HepG2 (cell line): ENCODE data around the gene CDK11A. TPM values are rescaled to one million over a fixed set of nuclear protein-coding genes. Genes with fewer than 3 reads are reported as not detected.
"Not testable (repeated sequence)": the region's sequence is repeated elsewhere in the genome, so short reads cannot be mapped to it uniquely, and the experiment has no call there.

ENCODE experiments used
- ATAC-seq: fragments of 200-7000 bp; cut with Tn5 transposase; 3 replicates; pipeline ENCODE4 v1.9.1; 2020; ENCODE audit warnings: mild to moderate bottlenecking, moderate library complexity
- BruUV-seq: library from RNA; stranded (reverse); fragments of 400-500 nt; replicated peaks from 2 replicates; lab custom pipeline; 2021; lab: Mats Ljungman, UMichigan
- CTCF ChIA-PET: fragments of 300-600 bp; formaldehyde crosslinking; extraction: SDS; loops from one replicate; lab custom pipeline; 2021; ENCODE audit warnings: low total read pairs, inconsistent platforms, low intra/inter-chr PET ratio; lab: Yijun Ruan, JAX
- POLR2A ChIA-PET: fragments of 350-600 bp; sonication (Branson Sonifier 250); formaldehyde crosslinking; loops from one replicate; lab custom pipeline; 2020; ENCODE audit warnings: antibody characterized with exemption, inconsistent platforms; lab: Yijun Ruan, JAX
- DNase-seq: peaks from one replicate; pipeline ENCODE4 v3.0.0-alpha.2; 2015; ENCODE audit warnings: low spot score
- FAIRE-seq: peaks from 3 replicates; lab custom pipeline; 2011; peaks lifted over from hg19 to GRCh38; lab: Jason Lieb, UNC
- H2AFZ ChIP-seq: one replicate; pipeline ENCODE4 v1.6.1; 2011; ENCODE audit warnings: low read length, inconsistent platforms
- H3K27ac ChIP-seq: fragments of 300-600 bp; 3 replicates; pipeline ENCODE4 v1.8.0; 2011; ENCODE audit warnings: mixed run types, mild to moderate bottlenecking, mixed read lengths, low read length, inconsistent platforms; ENCODE audit not compliant: insufficient read depth; ENCODE audit errors: extremely low read length
- H3K27me3 ChIP-seq, 2 experiments: fragments of 200-600 bp in 1 of 2; 2 replicates in 1 of 2; 3 replicates in 1 of 2; pipeline versions ENCODE4 v1.6.0 to v1.8.0; 2011; ENCODE audit warnings: low read length in 2 of 2, mild to moderate bottlenecking in 2 of 2, moderate library complexity in 2 of 2, inconsistent platforms in 1 of 2; ENCODE audit not compliant: insufficient read depth in 2 of 2, control insufficient read depth in 1 of 2
- H3K36me3 ChIP-seq, 2 experiments: fragments of 200-600 bp in 1 of 2; replicated peaks in 1 of 2; 2 replicates in 1 of 2; 3 replicates in 1 of 2; pipeline versions ENCODE4 v1.5.1 to v1.8.0; 2011; ENCODE audit warnings: low read length in 2 of 2, inconsistent platforms in 1 of 2; ENCODE audit not compliant: insufficient read depth in 2 of 2, control insufficient read depth in 1 of 2
- H3K4me1 ChIP-seq: 2 replicates; pipeline ENCODE4 v1.5.1; 2012; ENCODE audit warnings: low read length, inconsistent platforms; ENCODE audit not compliant: insufficient read depth
- H3K4me2 ChIP-seq: 2 replicates; pipeline ENCODE4 v1.6.0; 2011; ENCODE audit warnings: low read depth, low read length, inconsistent platforms
- H3K4me3 ChIP-seq, 3 experiments: fragments of 200-600 bp in 1 of 3; sonication (generic), shearing (Covaris generic) in 1 of 3; replicated peaks in 1 of 3; 2 replicates each; pipeline ENCODE4 v1.5.1; 2011 to 2016; ENCODE audit warnings: low read length in 3 of 3, inconsistent platforms in 2 of 3, low read depth in 2 of 3, mild to moderate bottlenecking in 2 of 3, control low read depth in 1 of 3, mixed read lengths in 1 of 3; ENCODE audit not compliant: insufficient read depth in 1 of 3
- H3K79me2 ChIP-seq: one replicate; pipeline ENCODE4 v1.6.1; 2011; ENCODE audit warnings: low read length, inconsistent platforms; ENCODE audit not compliant: insufficient read depth
- H3K9ac ChIP-seq: 2 replicates; pipeline ENCODE4 v1.6.0; 2011; ENCODE audit warnings: mild to moderate bottlenecking, low read depth, low read length, inconsistent platforms; ENCODE audit not compliant: insufficient read depth
- H3K9me3 ChIP-seq: 2 replicates; pipeline ENCODE4 v1.5.1; 2012; ENCODE audit warnings: mild to moderate bottlenecking, low read length
- H4K20me1 ChIP-seq: 2 replicates; pipeline ENCODE4 v1.6.0; 2011; ENCODE audit warnings: inconsistent platforms, mild to moderate bottlenecking, low read length, moderate library complexity; ENCODE audit not compliant: insufficient read depth
- GATAD1 ChIP-seq: IDR thresholded peaks from 2 replicates; pipeline ENCODE4 v1.6.1; 2016; ENCODE audit warnings: missing genetic modification reagents, missing compliant biosample characterization
- KDM2A ChIP-seq: sonication (generic); formaldehyde crosslinking; IDR thresholded peaks from 2 replicates; pipeline ENCODE4 v1.4.0; 2020; ENCODE audit warnings: low read depth, missing genetic modification reagents, borderline replicate concordance
- MED1 ChIP-seq: sonication (generic); formaldehyde crosslinking; IDR thresholded peaks from 2 replicates; pipeline ENCODE4 v1.4.0; 2020; ENCODE audit warnings: missing genetic modification reagents
- MXI1 ChIP-seq: IDR thresholded peaks from 3 replicates; pipeline ENCODE4 v1.6.1; 2012; ENCODE audit warnings: low read depth, low read length, inconsistent platforms, borderline replicate concordance
- PHF20 ChIP-seq: sonication (generic); formaldehyde crosslinking; IDR thresholded peaks from 2 replicates; pipeline ENCODE4 v1.5.0; 2020; ENCODE audit warnings: mild to moderate bottlenecking, missing genetic modification reagents
- RBFOX2 ChIP-seq: fragments of 200-400 bp; formaldehyde crosslinking; IDR thresholded peaks from 2 replicates; pipeline ENCODE4 v1.6.1; 2017; ENCODE audit warnings: low read depth, mild to moderate bottlenecking, low read length
- SALL1 ChIP-seq: sonication (generic); formaldehyde crosslinking; IDR thresholded peaks from 2 replicates; pipeline ENCODE4 v1.8.0; 2022; ENCODE audit warnings: mild to moderate bottlenecking, missing genetic modification reagents
- SOX13 ChIP-seq, 3 experiments: fragments of 450-650 bp in 1 of 3; sonication (generic) in 1 of 3; formaldehyde crosslinking in 1 of 3; IDR thresholded peaks in 2 of 3; conservative IDR thresholded peaks in 1 of 3; 2 replicates each; pipeline versions ENCODE4 v1.5.0 to v1.6.1; 2016 to 2020; ENCODE audit warnings: antibody characterized with exemption in 1 of 3, mild to moderate bottlenecking in 1 of 3, missing compliant biosample characterization in 1 of 3, missing genetic modification reagents in 1 of 3, moderate library complexity in 1 of 3
- TAF1 ChIP-seq: sonication (generic); formaldehyde crosslinking; IDR thresholded peaks from 2 replicates; pipeline ENCODE4 v1.4.0; 2020; ENCODE audit warnings: missing genetic modification reagents
- ZFX ChIP-seq: sonication (generic); formaldehyde crosslinking; IDR thresholded peaks from 2 replicates; pipeline ENCODE4 v1.4.0; 2020; ENCODE audit warnings: mild to moderate bottlenecking, low read depth, missing genetic modification reagents, moderate library complexity
- ZFY ChIP-seq: sonication (generic); formaldehyde crosslinking; IDR thresholded peaks from 2 replicates; pipeline ENCODE4 v1.4.0; 2020; ENCODE audit warnings: missing genetic modification reagents
- ZNF446 ChIP-seq: sonication (generic); formaldehyde crosslinking; IDR thresholded peaks from 2 replicates; pipeline ENCODE4 v1.5.0; 2020; ENCODE audit warnings: mild to moderate bottlenecking, missing genetic modification reagents
- WGBS: methylation state at CpG from one replicate; pipeline ENCODE4 v1.1.6; 2017; ENCODE audit warnings: low lambda C conversion rate; 5-methylcytosine and 5-hydroxymethylcytosine counted together
- in situ Hi-C: cut with HindIII; loops from 2 replicates; pipeline ENCODE4 v1.10.0; 2017; ENCODE audit warnings: low pct_unique_long_range_greater_than_20kb; ENCODE audit not compliant: extremely low pct_ligation_motif_present
- intact Hi-C: fragments of 100-400 bp; cut with micrococcal nuclease; formaldehyde crosslinking; loops from one replicate; pipeline ENCODE4 v1.10.0; 2022; ENCODE audit not compliant: unreplicated experiment
- polyA plus RNA-seq, 8 experiments: library from polyadenylated mRNA; depleted of rRNA in 3 of 8; stranded (reverse) in 7 of 8; unstranded in 1 of 8; fragments of >200 nt; fragmentation: Illumina TruSeq in 4 of 8; extraction: Trizol in 4 of 8; gene quantifications; 2 replicates each; pipeline versions ENCODE4 v1.2.1 to v1.2.3, GENCODE V29; 2011 to 2016; ENCODE audit warnings: low read depth in 4 of 8, missing spikeins in 1 of 8, mixed read lengths in 1 of 8; ENCODE audit not compliant: insufficient read depth in 1 of 8
- total RNA-seq, 5 experiments: library from RNA; depleted of rRNA; stranded (reverse); fragments of >200 nt; fragmentation: Illumina TruSeq; extraction: Trizol; gene quantifications; 2 replicates each; pipeline ENCODE4 v1.2.3, GENCODE V29; 2016; ENCODE audit warnings: low read depth in 1 of 5
- TF ChIP-seq, protein P1 (sequence below), 2 experiments: sonication (generic) in 1 of 2; formaldehyde crosslinking in 1 of 2; IDR thresholded peaks; 2 replicates each; pipeline versions ENCODE4 v1.4.0 to v1.6.1; 2018 to 2020; ENCODE audit warnings: missing genetic modification reagents in 2 of 2, borderline replicate concordance in 1 of 2, low read depth in 1 of 2, mild to moderate bottlenecking in 1 of 2, missing biosample characterization in 1 of 2
- TF ChIP-seq, protein P2 (sequence below): sonication (generic); formaldehyde crosslinking; IDR thresholded peaks from 2 replicates; pipeline ENCODE4 v1.4.0; 2020; ENCODE audit warnings: mild to moderate bottlenecking, missing genetic modification reagents
- TF ChIP-seq, protein P3 (sequence below): sonication (generic); formaldehyde crosslinking; IDR thresholded peaks from 2 replicates; pipeline ENCODE4 v1.5.0; 2020; ENCODE audit warnings: mild to moderate bottlenecking, missing genetic modification reagents, borderline replicate concordance

CDK11A gene
- total and polyA plus RNA-seq, 2 of the 13 experiments (the other 11 are each of a cell fraction or from before 2014, with no cell fraction given) = 11.2 to 17.9 TPM

DNA sequence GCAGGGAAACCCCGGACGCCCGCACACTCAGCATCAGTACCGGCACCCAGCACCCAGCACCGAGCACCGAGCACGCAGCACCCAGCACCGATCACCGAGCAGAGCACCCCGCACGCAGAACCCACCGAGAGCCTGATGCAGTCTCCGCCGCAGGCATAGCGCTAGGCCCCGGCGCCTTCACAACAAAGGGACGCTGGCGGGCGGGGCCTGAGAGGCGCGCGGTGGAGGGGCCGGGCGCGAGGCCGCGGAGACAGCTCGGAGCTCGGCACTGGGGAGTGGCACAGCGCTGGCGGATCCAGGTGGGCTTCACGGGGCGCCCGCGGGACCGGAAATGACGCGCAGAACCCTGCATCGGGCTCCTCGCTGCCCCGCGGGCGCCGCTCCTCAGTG is 31.8 kb downstream of the CDK11A start:
- H3K36me3 ChIP-seq; H3K4me1 ChIP-seq; intact Hi-C loops; H3K27me3 ChIP-seq; BruUV-seq; H3K9me3 ChIP-seq; H4K20me1 ChIP-seq; in situ Hi-C loops; H3K4me2 ChIP-seq; POLR2A ChIA-PET; CTCF ChIA-PET; H3K79me2 ChIP-seq; H2AFZ ChIP-seq; FAIRE-seq; TF ChIP-seq SOX13 (IDR thresholded peaks at IDR 0.05): not testable (repeated sequence)
- 0% methylated on average over 2 of the region's 45 CpGs for WGBS
- Histone ChIP-seq H3K4me3 (peak overlapping the region; percentile 30 to 63 (median 60); a peak in 4 of 6 replicates), H3K27ac (peak overlapping the region; percentile 76), H3K9ac (peak overlapping the region; percentile 56; the same call in 1 of the 2 replicates)
- ATAC-seq (peak; percentile 82), DNase-seq (peak; percentile 23)
- TF ChIP-seq KDM2A (CRISPR knock-in tag) (peak; percentile 15; the same call in 1 of the 2 replicates), SALL1 (CRISPR knock-in tag) (0 out of 2 replicates have a peak, but pooled peaks have one; percentile 32), TAF1 (CRISPR knock-in tag) (peak; percentile 55; the same call in 1 of the 2 replicates), RBFOX2 (peak; percentile 62), SOX13 (CRISPR knock-in tag; conservative IDR thresholded peaks at IDR 0.05 in 1 of 2, IDR thresholded peaks at IDR 0.05 in 1 of 2) (peak in 1 of 2 experiments; percentile 23; a peak in 1 of 4 replicates), ZNF446 (peak; percentile 73; the same call in 1 of the 2 replicates), ZFX (peak; percentile 81), GATAD1 (CRISPR knock-in tag) (peak; percentile 38; the same call in 1 of the 2 replicates), MED1 (CRISPR knock-in tag) (peak; percentile 2; the same call in 1 of the 2 replicates), PHF20 (CRISPR knock-in tag) (0 out of 2 replicates have a peak, but pooled peaks have one; percentile 28), MXI1 (0 out of 3 replicates have a peak, but pooled peaks have one; percentile 35), ZFY (peak; percentile 74)
- TF ChIP-seq, protein P1, sequence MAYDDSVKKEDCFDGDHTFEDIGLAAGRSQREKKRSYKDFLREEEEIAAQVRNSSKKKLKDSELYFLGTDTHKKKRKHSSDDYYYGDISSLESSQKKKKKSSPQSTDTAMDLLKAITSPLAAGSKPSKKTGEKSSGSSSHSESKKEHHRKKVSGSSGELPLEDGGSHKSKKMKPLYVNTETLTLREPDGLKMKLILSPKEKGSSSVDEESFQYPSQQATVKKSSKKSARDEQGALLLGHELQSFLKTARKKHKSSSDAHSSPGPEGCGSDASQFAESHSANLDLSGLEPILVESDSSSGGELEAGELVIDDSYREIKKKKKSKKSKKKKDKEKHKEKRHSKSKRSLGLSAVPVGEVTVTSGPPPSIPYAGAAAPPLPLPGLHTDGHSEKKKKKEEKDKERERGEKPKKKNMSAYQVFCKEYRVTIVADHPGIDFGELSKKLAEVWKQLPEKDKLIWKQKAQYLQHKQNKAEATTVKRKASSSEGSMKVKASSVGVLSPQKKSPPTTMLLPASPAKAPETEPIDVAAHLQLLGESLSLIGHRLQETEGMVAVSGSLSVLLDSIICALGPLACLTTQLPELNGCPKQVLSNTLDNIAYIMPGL (CRISPR knock-in tag; IDR thresholded peaks at IDR 0.05; ENCODE audit: borderline replicate concordance in 1 of 2, low read depth in 1 of 2) = peak in 1 of 2 experiments; percentile 50; a peak in 1 of 4 replicates
- TF ChIP-seq, protein P2, sequence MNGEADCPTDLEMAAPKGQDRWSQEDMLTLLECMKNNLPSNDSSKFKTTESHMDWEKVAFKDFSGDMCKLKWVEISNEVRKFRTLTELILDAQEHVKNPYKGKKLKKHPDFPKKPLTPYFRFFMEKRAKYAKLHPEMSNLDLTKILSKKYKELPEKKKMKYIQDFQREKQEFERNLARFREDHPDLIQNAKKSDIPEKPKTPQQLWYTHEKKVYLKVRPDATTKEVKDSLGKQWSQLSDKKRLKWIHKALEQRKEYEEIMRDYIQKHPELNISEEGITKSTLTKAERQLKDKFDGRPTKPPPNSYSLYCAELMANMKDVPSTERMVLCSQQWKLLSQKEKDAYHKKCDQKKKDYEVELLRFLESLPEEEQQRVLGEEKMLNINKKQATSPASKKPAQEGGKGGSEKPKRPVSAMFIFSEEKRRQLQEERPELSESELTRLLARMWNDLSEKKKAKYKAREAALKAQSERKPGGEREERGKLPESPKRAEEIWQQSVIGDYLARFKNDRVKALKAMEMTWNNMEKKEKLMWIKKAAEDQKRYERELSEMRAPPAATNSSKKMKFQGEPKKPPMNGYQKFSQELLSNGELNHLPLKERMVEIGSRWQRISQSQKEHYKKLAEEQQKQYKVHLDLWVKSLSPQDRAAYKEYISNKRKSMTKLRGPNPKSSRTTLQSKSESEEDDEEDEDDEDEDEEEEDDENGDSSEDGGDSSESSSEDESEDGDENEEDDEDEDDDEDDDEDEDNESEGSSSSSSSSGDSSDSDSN (CRISPR knock-in tag) = 0 out of 2 replicates have a peak, but pooled peaks have one; percentile 32
- TF ChIP-seq, protein P3, sequence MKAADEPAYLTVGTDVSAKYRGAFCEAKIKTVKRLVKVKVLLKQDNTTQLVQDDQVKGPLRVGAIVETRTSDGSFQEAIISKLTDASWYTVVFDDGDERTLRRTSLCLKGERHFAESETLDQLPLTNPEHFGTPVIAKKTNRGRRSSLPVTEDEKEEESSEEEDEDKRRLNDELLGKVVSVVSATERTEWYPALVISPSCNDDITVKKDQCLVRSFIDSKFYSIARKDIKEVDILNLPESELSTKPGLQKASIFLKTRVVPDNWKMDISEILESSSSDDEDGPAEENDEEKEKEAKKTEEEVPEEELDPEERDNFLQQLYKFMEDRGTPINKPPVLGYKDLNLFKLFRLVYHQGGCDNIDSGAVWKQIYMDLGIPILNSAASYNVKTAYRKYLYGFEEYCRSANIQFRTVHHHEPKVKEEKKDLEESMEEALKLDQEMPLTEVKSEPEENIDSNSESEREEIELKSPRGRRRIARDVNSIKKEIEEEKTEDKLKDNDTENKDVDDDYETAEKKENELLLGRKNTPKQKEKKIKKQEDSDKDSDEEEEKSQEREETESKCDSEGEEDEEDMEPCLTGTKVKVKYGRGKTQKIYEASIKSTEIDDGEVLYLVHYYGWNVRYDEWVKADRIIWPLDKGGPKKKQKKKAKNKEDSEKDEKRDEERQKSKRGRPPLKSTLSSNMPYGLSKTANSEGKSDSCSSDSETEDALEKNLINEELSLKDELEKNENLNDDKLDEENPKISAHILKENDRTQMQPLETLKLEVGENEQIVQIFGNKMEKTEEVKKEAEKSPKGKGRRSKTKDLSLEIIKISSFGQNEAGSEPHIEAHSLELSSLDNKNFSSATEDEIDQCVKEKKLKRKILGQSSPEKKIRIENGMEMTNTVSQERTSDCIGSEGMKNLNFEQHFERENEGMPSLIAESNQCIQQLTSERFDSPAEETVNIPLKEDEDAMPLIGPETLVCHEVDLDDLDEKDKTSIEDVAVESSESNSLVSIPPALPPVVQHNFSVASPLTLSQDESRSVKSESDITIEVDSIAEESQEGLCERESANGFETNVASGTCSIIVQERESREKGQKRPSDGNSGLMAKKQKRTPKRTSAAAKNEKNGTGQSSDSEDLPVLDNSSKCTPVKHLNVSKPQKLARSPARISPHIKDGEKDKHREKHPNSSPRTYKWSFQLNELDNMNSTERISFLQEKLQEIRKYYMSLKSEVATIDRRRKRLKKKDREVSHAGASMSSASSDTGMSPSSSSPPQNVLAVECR (CRISPR knock-in tag) = peak; percentile 62; the same call in 1 of the 2 replicates
